BJ (cell line): ENCODE data around the gene NMRK1. TPM values are rescaled to one million over a fixed set of nuclear protein-coding genes. Genes with fewer than 3 reads are reported as not detected.

Source experiments
- CTCF ChIA-PET: fragments of 350-600 bp; formaldehyde crosslinking; extraction: SDS; loops from one replicate; lab custom pipeline; 2021; ENCODE audit warnings: antibody characterized with exemption, inconsistent platforms; lab: Yijun Ruan, JAX
- POLR2A ChIA-PET: fragments of 300-600 bp; sonication (Branson Sonifier 250); formaldehyde crosslinking; extraction: SDS; loops from one replicate; lab custom pipeline; 2021; ENCODE audit warnings: antibody characterized with exemption; lab: Charles Lee
- DNase-seq: peaks from one replicate; pipeline ENCODE4 v3.0.0-alpha.2; 2011; ENCODE audit warnings: low read depth
- H3K27me3 ChIP-seq: 2 replicates; pipeline ENCODE4 v1.6.0; 2011; ENCODE audit warnings: low read length; ENCODE audit not compliant: control insufficient read depth, insufficient read depth
- H3K36me3 ChIP-seq: 2 replicates; pipeline ENCODE4 v1.5.1; 2011; ENCODE audit warnings: low read length; ENCODE audit not compliant: control insufficient read depth, insufficient read depth
- H3K4me3 ChIP-seq: 2 replicates; pipeline ENCODE4 v1.5.1; 2011; ENCODE audit warnings: low read depth, mild to moderate bottlenecking, control low read depth, low read length
- CTCF ChIP-seq: IDR thresholded peaks from 2 replicates; pipeline ENCODE4 v1.5.1; 2011; ENCODE audit warnings: low read depth, mild to moderate bottlenecking, control low read depth, inconsistent platforms, low read length, moderate library complexity; ENCODE audit not compliant: insufficient read depth
- polyA plus RNA-seq: library from polyadenylated mRNA; depleted of rRNA; stranded (reverse); fragments of >200 nt; gene quantifications from 2 replicates; pipeline ENCODE4 v1.2.3, GENCODE V29; 2011

The NMRK1 gene
- polyA plus RNA-seq, 1 experiment = 13.2 TPM

GRCh38 chr9:75104607-75105006 is 16.7 kb upstream of the NMRK1 start:
- H3K36me3 ChIP-seq = no peaks in the 10 kb centered on the region
- no peak overlapping the region for H3K4me3 ChIP-seq
- TF ChIP-seq CTCF = no peak
- ChIA-PET POLR2A (no interaction called here), CTCF (interaction anchor here (1.1 kb wide), 1 partner anchor 39 kb away, joined by 3 read pairs; no protein-coding TSS in a partner anchor)
- H3K27me3 ChIP-seq = no peaks in the 10 kb centered on the region
- DNase-seq = no peak

GRCh38 chr9:75102177-75102790 is 14.3 kb upstream of the NMRK1 start:
- ChIA-PET POLR2A (no interaction called here), CTCF (interaction anchor here (0.7 kb wide), 1 partner anchor 13 kb away, joined by 3 read pairs; no protein-coding TSS in a partner anchor)
- H3K36me3 ChIP-seq = no peaks in the 10 kb centered on the region
- DNase-seq = no peak
- no peak for TF ChIP-seq CTCF
- no peak overlapping the region for H3K4me3 ChIP-seq
- H3K27me3 ChIP-seq = no peaks in the 10 kb centered on the region

- CTCF ChIA-PET = interaction anchor here (0.7 kb wide), 2 partner anchors 12 to 46 kb away, joined by 3 read pairs; no protein-coding TSS in a partner anchor
- Histone ChIP-seq H3K27me3 (no peaks in the 10 kb centered on the region), H3K4me3 (no peak overlapping the region), H3K36me3 (no peaks in the 10 kb centered on the region)
- no peak for DNase-seq
- POLR2A ChIA-PET = no interaction called here
- TF ChIP-seq CTCF = no peak
Measured at GRCh38 chr9:75101004-75101588, 13.1 kb upstream of the NMRK1 start.

- no peak for DNase-seq
- no peaks in the 10 kb centered on the region for H3K36me3 ChIP-seq
- no peak overlapping the region for H3K4me3 ChIP-seq
- CTCF ChIA-PET = interaction anchor here (0.7 kb wide), 1 partner anchor 8 kb away, joined by 3 read pairs; no protein-coding TSS in a partner anchor
- POLR2A ChIA-PET = no interaction called here
- no peaks in the 10 kb centered on the region for H3K27me3 ChIP-seq
- no peak for TF ChIP-seq CTCF
Measured at GRCh38 chr9:75096796-75097195, 8.8 kb upstream of the NMRK1 start.

- ChIA-PET POLR2A (no interaction called here), CTCF (no interaction called here)
- DNase-seq = no peak
- no peak overlapping the region for H3K4me3 ChIP-seq
- TF ChIP-seq CTCF = no peak
- H3K27me3 ChIP-seq = no peaks in the 10 kb centered on the region
- H3K36me3 ChIP-seq = no peaks in the 10 kb centered on the region
Measured at GRCh38 chr9:75092766-75093165, 4.8 kb upstream of the NMRK1 start.
